NCI-H2196 treated with DMSO at 0.1 percent for 48 hours (cell line): Measurements from ENCODE around the gene HCFC1.

Source experiments
- DNase-seq: peaks from one replicate; lab custom pipeline; 2025; ENCODE audit not compliant: unreplicated experiment; lab: John Stamatoyannopoulos, UW

The HCFC1 gene

DNA sequence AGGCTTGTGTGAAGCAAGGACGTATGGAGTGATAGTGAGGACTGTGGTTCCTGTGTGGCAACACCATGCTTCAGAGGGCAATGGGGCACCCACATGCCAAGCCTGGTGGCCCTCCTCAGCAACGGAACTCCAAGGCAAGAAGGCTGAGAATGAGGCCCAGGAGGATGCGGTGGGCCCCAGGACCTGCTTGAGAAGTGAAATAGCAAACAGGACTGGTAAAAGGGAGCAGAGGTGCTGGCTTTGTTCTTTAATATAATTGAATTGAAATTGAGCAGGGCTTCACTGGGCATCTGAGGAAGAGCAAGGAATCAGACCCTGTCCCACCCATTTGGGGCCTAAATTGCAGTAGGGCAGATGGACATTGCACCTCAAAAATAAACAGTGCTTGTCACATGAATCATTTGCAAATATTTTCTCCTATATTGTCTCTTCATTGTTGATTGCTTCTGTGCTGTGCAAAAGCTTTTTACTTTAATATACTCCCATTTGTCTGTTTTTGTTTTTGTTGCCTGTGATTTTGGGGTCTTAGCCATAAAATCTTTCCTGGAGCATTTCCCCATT, 3.2 kb upstream of the HCFC1 start:
- no peak for DNase-seq

DNA sequence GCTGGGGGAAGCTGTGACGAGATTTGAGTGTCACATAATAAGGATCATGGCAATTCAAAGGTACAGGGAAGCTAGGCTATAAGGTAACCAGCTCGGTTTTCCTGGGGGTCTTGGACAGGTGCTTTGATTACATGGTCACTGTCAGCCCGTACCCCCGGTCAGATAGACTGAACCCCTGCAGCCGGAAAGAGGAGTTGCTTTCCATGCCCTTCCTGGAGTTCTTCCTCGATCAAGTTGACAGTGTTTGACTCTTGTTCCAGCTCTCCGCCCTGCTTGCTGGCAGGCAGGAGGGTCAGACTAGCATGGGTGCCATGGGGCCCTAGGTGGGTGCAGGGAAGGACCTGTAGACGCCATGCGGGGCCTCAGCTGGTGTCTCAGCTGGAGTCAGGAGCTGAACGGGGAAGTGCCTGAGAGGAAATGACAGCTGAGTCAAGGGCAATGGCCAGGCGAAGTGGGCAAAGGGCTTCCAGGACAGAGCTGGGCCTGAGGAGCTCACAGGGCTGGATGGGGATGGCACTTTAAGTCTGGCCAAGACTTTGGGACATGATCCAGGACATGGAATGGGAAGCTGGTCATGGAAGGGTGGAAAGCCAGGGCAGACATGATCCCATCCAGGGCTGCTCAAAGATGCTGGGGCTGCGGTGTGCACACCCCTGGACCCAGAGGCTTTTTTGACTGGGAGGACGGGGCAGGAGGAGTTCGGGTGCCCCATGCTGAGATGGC, 2.5 kb upstream of the HCFC1 start:
- no peak for DNase-seq

DNA sequence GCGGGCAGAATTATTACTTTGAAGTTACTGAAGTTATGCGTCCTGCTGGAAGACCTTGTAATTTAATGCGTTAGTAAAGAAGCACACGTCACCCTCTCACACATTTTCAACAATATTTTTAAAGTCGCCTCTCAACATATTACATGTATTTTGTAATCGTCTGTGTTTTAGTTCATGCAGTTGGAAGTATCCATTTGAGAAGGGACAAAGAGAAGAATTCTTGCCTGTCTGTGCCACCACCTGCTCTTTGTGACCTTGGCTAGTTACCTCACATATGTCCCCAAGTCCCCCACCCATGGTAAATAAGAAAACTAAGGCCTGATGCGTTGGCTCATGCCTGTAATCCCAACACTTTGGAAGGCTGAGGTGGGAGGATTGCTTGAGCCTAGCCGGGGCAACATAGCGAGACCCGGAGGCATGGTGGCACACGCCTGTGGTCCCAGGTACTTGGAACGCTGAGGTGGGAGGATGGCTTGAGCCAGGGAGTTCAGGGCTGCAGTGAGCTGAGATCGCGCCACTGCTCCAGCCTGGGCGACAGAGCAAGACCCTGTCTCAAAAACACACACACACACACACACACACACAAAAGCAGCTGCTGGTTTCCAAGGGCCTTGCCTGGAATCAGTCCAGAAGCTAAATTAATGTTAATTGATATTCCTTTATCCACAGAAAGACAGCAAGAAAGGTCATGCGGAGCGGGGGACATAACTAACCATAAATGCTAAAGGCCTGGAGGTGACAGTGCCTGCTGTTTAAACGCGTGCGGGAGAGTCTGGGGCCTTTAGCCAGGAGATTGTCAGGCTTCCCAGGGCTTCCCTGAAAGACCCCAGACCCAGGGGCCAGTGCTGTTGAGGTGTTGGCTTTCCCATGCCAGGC, 1.7 kb upstream of the HCFC1 start:
- no peak for DNase-seq

DNA sequence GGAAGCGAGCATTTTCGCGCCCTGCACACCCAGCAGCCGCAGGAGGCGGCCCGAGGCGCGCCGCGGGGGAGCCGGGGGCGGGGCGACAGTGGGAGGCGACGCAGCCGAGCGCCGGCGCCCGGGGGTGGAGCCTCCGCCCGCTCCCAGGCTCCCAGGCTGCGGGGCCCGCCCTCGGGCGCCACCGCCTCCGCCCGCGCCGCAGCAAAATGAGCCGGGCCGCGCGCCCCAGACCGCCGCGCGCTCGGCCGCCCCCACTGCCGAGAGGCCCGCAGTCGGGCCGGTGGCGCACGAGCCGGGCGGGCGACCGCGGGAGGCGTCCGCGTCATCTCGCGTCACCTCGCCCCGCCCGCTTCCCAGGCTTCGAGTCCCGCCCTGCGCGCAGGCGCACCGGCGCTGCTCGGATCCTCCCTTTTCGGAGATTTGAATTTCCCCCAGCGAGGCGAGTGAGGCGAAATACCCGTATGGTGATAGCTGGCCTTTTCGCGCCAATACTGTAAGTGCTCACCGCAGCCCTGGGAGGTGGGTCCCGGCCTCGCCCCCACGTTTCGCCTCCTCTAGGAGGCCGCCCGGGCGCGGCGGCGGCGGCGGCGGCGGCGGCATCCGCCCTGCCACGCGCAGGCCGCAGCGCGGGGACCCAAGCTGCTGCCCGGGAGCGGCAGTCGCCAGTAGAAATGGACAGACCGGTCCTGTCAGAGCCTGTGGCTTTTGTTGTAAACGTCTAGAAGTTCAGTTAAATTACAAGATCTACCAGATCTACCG, 929 bp upstream of the HCFC1 start, which contains the start of gene TMEM187:
Gene TMEM187 (plus strand): TSS at position 387 of the 759 bp plus-strand sequence. CDS start 9,309 bp downstream, outside the sequence.
- DNase-seq, result peak; percentile 58

DNA sequence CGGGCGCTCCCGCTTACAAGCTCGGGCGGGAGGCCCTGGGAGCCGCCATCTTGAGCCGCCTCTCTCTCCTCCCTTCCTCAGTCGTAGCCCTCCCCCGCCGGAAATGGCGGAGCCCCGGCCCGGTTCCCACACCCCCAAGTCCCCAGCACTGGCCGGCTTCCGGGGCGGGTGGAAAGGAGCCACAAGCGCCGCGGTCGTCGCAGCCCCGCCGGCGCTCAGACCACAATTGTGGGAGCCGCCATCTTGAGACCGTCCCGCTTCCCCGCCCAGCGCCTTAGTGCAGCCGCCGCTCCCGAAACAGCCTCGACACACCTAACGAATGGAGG, 531 bp downstream of the HCFC1 start:
- DNase-seq, result peak; percentile 46

DNA sequence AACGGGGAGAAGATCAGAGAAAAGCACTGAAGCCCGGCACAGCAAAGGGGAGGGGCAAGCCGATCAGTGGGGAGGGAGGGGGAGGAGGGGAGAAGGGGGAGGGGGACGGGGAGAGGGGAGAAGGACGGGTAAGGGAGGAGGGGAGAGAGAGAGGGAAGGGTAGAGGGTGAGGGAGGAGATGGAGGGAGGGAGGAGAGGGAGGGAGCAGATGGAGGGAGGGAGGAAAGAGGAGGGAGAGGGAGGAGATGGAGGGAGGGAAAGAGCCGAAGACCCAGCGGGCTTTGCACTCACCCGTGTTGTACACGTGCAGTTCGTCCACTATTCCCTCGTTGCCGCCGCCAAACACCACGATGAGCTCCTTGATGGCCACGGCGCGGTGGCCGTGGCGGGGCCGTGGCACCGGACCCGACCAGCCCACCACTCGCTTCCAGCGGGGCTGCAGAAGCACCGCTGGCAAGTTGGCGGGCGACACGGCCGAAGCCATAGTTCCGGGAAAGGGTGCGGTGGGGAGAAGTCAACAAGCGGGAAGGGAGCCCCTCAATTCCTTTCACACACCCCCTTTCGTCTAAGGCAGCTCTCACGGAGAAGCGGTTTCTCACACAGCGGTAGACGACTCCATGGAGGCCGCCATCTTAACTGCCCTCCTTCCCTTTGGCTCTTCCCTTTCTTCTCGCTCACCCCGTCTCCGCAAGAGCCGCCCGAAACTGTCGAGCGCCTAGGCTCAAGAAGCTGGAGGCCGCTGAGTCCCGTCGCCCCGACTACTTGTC, 1.1 kb downstream of the HCFC1 start:
- DNase-seq, result no peak

DNA sequence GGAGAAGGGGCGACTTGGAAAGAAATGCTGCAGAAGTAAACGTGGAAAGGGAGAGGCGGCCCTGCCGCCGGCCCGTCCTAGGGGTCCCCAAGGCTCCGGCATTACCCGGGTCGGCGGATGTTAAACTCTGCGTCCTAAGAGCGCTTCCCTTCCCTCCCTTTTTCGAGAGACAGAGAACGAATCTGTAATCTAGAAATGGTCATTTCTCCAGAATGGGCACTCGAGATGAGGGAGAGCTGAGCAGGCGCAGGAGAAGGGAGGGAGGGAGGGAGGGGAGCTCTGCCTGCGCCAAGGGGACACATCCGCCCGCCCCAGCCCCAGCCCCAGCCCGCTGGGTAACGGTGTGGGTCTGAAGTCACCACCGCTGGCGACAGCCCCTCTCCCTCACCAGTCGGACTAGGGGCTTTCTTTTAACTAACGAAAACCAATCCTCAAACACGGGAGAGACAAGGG, 1.7 kb downstream of the HCFC1 start:
- DNase-seq, result no peak

DNA sequence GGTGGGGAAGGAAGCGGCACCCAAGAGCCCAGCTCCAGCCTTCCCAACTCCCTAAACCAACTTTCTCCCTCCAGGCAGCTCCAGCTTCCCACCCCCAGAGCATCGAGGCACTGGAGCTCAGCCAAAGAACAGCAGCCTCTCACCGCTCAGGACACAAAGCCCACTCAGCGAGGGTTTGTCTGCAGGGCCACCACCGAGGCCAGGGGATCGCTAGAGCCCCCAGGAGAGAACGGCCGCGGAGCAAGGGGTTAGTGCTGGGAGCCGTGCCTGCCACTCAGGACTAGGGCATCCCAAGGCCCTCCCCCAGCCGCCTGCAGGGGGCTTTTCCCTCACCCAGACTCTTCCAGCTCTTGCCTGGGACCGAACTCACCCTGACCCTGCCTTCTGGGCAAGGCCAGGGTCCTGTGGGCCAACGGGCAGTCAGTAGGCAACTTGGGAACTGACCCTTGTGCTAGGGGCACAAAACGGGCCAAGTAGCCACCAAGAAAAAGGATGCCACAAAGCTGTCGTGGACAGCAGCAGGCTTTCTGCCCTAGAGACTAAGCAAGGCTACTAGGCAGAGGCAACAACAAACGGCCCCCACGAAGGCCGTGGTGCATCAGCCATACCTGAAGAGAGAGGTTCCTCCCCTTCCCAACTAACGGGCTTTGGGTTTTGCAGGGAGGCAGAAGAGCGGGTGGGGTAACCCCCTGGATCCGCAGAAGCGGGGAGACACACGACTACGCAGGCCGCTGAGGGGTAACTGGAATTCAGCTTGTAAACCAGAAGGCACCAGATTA, 2.3 kb downstream of the HCFC1 start:
- no peak for DNase-seq

DNA sequence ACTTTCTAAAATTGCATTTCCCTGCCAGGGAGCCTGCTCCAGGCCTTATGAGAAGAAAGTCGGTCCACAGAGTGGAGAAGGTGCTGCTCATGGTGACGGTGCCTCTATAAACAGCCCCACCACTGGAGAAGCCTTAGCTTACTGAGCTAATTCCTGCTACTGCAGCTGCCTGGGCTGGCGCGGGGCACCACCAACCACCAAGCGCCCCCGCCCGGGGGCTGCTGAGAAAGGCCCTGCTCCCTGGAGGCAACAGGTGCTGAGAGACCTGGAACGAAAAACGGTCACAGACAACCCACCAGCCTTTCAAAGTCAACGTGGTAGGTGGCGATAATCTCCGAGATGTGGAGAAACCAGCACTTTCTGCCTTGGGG, 2.9 kb downstream of the HCFC1 start:
- no peak for DNase-seq

DNA sequence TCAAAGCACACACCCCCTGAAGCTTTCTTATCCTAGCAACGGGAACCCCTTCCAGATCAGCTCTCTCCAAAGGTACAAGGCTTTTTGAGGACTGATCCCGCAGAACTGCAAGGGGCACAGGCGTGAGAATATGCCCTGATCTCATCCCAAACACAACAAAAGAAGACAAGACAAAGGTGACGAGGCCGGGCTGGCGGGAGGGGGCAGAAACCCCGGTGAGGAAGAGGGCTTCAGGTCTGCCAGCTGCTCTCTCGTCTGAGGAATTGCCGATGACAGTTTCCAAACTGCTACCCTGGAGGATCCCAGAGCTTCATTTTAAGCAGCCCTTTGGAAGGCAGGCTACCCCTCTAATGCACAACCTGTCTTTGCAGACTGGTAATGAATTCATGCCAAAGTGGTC, 3.4 kb downstream of the HCFC1 start:
- DNase-seq, result no peak

DNA sequence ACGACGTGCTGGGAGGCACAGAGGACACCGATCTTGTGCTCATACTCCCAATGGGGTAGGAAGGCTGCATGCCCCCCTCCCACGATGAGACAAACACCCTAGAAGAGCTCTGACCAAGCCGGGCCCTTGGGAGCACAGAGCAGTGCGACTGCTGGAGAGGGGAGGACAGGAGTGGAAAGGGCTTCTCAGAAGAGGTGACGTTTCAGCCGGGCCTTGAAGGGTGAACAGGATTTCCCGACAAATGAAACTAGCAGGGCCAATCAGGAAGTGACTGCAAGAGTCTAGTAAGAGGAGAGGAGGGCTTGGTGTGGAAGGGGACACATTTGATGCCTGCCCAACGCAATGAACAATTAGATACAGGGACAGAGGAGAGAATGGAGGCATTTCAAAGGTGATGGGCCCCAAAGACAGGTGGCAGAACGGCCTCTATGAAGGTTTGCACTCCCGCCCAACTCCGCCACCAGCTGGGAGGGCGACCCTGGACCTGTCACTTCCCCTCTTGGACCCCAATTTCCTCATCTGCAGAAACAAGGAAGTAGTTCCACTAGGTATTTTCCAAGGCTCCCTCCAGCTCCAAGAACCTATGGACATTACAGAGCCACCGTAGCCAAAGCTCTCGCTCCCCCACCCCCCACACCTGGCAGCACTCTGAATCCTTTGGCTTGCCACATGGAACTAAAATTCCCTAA, 3.9 kb downstream of the HCFC1 start:
- DNase-seq, result no peak

DNA sequence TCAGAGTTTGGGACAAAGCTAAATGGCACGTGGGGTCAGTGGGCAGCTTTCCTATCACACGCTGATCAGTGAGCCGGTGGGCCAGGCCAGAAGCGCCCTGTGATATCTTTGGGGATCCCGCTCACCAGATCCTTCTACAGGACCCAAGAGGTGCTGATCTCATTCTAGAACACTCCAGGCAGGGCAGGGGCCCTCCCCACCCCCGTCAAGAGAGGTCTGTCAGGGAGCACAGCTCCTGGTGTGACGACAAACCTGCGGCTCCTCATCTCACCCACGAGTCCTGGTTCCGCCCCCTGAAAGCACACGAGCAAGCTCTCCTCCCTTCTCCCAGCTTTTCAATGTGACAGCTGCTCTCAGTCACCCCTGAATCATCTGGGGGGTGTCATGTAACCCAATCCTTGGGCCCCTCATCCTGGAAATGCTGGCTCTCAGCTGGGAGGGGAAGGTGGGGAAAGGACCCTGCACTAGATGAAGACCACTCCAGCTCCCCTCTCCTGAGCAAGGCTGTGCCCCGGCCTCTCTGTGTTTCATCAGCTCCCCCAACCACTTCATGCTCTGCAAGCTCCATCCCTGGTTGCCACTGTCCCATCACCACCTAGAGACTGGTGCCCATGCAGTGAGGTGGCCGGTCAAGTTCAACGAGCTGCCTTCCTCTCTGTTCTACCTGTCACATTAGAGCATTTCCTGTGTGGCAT, 4.6 kb downstream of the HCFC1 start:
- no peak for DNase-seq

DNA sequence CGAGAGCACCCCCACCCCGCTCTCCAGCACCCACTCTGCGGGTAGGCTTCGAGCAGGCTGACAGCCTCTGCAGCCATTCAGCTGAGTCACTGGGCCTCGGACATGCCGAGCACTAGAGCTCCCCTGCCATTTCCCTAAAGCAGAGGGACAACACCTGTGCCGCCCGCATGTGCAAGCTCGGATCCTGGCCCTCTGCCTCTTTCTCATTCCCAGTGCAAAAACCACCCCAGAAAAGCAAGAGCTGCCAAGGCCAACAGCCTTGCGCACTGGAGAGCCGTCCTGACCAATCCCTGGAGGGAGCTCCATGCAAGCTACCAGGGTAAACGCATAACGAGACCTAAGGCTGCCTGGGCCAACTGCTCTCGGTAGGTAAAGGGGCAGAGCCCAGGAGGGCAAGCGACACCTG, 5.3 kb downstream of the HCFC1 start:
- DNase-seq, result no peak

DNA sequence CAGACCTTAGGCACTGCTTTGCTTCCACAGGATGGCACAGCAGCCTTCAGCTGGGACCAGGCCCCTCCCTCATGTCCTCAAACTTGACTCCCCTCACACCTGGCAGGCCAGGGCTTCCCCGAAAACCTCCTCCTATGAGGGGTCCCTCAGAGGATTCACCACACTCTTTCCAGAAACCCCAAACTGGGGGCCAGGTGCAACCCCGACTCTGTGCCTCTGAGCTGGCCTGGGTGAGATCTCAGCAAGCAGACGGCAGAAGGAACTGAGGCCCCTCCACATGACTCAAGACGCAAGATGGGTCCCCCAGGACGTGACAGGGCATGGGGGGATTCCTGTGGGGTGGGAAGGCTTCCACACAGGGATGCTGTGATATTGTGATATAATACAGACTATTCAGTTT, 6.2 kb downstream of the HCFC1 start:
- DNase-seq, result no peak

DNA sequence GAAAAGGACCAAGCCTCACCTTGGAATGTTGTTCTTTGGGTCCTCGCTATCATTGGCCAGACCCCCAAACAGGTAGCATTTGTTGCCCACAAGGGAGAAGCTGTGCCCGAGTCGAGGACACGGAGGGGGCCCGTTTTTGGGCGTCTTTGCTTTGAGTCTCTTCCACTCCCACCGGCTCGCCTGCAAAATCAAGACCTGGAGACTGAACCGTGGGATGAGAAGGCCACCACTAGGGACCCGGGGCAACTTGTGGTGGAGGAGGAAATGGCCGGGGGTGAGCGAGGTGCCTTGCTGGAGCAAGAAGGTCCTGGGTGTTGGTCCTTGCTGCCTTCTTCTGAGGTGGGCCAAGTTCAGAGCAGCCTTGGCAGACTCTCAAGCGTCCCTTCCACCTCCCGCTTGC, 7.5 kb downstream of the HCFC1 start:
- DNase-seq, result no peak

DNA sequence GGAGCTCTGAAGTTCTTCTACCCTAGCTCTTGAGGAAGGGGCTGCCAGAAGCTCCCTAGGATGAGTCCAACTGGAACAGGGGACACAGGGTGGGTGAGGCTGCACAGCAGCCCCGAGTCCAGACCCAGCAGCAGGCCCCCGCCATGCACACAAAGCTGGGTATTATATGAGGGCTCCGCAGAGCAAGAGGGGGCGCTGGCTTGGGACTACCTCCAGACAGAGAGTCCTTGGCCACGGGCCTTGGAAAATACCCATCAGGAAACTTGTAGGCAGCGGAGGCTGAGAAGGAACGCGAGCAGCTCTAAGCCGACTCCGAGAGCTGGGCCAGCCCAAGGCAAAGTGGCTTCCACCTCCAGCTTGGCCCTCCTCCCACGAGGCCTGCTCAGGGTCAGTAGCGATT, 8.1 kb downstream of the HCFC1 start:
- DNase-seq, result no peak

DNA sequence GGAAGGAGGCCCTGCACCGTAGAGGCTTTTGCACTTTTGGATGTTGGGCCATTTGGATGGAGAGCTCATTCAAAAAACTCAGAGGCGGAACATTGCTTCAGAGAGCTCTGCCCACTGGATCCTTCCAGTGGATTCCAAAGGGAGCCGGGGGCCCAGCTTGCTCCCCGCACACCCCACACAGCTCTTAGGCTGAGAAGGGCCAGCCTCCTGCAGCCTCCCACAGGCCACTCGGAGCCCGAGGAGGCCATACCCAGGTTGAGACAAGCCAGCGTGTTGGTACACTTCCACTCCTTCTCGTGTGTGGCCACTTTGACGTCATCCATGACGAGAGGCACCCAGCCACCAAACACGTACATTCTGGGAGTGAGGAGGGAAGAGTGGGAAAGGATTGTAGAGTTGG, 10.3 kb downstream of the HCFC1 start:
- DNase-seq, result no peak

DNA sequence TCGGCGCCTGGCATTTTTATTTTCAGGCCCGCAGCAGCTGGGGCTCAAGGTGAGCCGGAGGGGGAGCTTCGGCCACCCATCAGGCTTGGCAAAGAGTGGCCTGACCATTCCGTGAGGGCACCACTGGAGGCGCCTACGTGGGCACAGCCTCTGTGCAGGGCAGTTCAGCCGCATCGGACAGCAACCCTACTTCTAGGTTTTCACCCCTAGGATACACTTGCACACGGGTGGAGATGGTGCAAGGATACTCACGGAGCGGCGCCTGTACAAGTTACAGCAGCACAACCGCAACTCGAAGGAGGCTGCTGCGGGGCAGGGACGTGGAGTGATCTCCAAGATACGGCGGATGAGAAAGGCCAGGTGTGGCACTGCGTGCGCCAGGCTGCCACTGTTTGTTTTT, 10.8 kb downstream of the HCFC1 start:
- DNase-seq, result no peak

DNA sequence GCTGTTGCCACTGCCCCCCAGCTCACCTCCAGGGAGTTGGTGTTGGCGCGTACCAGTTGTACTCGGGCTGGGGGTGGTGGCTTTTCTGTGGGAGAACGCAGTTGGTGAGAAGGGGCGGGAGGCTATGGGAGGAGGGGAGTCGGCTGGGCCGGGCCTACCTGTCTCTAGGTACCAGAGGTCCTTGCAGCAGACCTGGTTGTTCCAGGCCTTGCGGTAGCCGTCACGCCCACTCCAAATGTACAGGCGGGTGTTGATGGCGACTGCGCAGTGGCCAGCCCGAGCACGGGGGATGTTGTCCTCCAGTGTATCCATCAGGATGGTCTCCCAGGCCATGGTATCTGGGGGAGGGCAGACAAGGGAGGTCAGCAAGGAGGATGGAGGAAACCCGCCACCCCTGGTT, 11.5 kb downstream of the HCFC1 start:
- DNase-seq, result no peak
